ENCODE data around the gene PEX12. TPM values are rescaled to one million over a fixed set of nuclear protein-coding genes. Genes with fewer than 3 reads are reported as not detected.
A peak's percentile ranks its signal among the peaks of the same experiment; 100 is the strongest.

PEX12 gene
- total RNA-seq, 4 donors from 2014 or later: 0.75 to 5.2 (median 3.0) TPM; not detected in 1

- TF ChIP-seq EP300 (IDR thresholded peaks at IDR 0.05; ENCODE audit: low read depth) (no peak), POLR2AphosphoS5 (IDR thresholded peaks at IDR 0.05) (no peak), CTCF (IDR thresholded peaks at IDR 0.05) (no peak), POLR2A (IDR thresholded peaks at IDR 0.05) (no peak)
- in situ Hi-C loops (cut with MboI; ENCODE audit: low pct_ligation_motif_present in 1 of 4, low pct_unique_long_range_greater_than_20kb in 1 of 4, low sequenced_read_pairs in 3 of 4): no loop called here
- intact Hi-C loops (cut with DNase I; ENCODE audit: low total_unique reads): no loop called here
- Histone ChIP-seq H3K9me3 (no peaks in the 10 kb centered on the region), H3K36me3 (no peaks in the 10 kb centered on the region), H3K27ac (no peak within 1 kb of the TSS), H3K27me3 (peaks cover 29% of the 10 kb centered on the region), H3K4me3 (no peak within 1 kb of the TSS), H3K4me1 (no peaks in the 10 kb centered on the region)
- WGBS, 2 donors (ENCODE audit: low coverage in 1 of 2): 53 to 59% methylated on average over 3 of the region's 3 CpGs
- no peak for DNase-seq
These were observed 17.7 kb downstream of the PEX12 start, which contains the start of gene SLFN14 for GRCh38 chr17:35560703-35561102. Gene SLFN14, minus strand, starts transcription at chr17:35560819. Its CDS starts 2,757 bp downstream, at chr17:35558062.

- Histone ChIP-seq H3K4me3 (no peak overlapping the region), H3K4me1 (no peaks in the 10 kb centered on the region), H3K27me3 (peaks cover 29% of the 10 kb centered on the region), H3K36me3 (no peaks in the 10 kb centered on the region), H3K9me3 (no peaks in the 10 kb centered on the region), H3K27ac (no peak overlapping the region)
- in situ Hi-C loops (cut with MboI; ENCODE audit: low pct_ligation_motif_present in 1 of 4, low pct_unique_long_range_greater_than_20kb in 1 of 4, low sequenced_read_pairs in 3 of 4): no loop called here
- TF ChIP-seq POLR2A (IDR thresholded peaks at IDR 0.05): no peak
- TF ChIP-seq EP300 (IDR thresholded peaks at IDR 0.05; ENCODE audit: low read depth): no peak
- TF ChIP-seq CTCF (IDR thresholded peaks at IDR 0.05): no peak
- TF ChIP-seq POLR2AphosphoS5 (IDR thresholded peaks at IDR 0.05): no peak
- 50 to 60% methylated on average over 1 to 2 of the region's 2 CpGs for WGBS, 2 donors (ENCODE audit: low coverage in 1 of 2)
- no peak for DNase-seq
- intact Hi-C loops (cut with DNase I; ENCODE audit: low total_unique reads): no loop called here
These were observed 18.7 kb downstream of the PEX12 start for GRCh38 chr17:35559495-35560210.

- 78 to 85% methylated on average over 1 to 3 of the region's 3 CpGs for WGBS, 2 donors (ENCODE audit: low coverage in 1 of 2)
These were observed 21.0 kb downstream of the PEX12 start for GRCh38 chr17:35557353-35557752.

GRCh38 chr17:35555691-35556090 is 22.7 kb downstream of the PEX12 start:
- no peak overlapping the region for H3K4me3 ChIP-seq
- in situ Hi-C loops (cut with MboI; ENCODE audit: low pct_ligation_motif_present in 1 of 4, low pct_unique_long_range_greater_than_20kb in 1 of 4, low sequenced_read_pairs in 3 of 4) (no loop called here), intact Hi-C loops (cut with DNase I; ENCODE audit: low total_unique reads) (no loop called here)
- no peaks in the 10 kb centered on the region for H3K4me1 ChIP-seq
- H3K36me3 ChIP-seq: no peaks in the 10 kb centered on the region
- WGBS, 2 donors (ENCODE audit: low coverage in 1 of 2): 74 to 83% methylated on average over 5 of the region's 5 CpGs
- TF ChIP-seq POLR2A (IDR thresholded peaks at IDR 0.05) (no peak), POLR2AphosphoS5 (IDR thresholded peaks at IDR 0.05) (no peak), EP300 (IDR thresholded peaks at IDR 0.05; ENCODE audit: low read depth) (no peak), CTCF (IDR thresholded peaks at IDR 0.05) (peak in 2 of 5 experiments; percentile 6 to 10)
- no peaks in the 10 kb centered on the region for H3K9me3 ChIP-seq
- DNase-seq: no peak
- no peak overlapping the region for H3K27ac ChIP-seq
- peaks cover 46% of the 10 kb centered on the region for H3K27me3 ChIP-seq

More at GRCh38 chr17:35557353-35557752, 21.0 kb downstream of the PEX12 start:
- Histone ChIP-seq H3K4me3 (no peak overlapping the region), H3K4me1 (no peaks in the 10 kb centered on the region), H3K27ac (no peak overlapping the region), H3K36me3 (no peaks in the 10 kb centered on the region), H3K27me3 (peaks cover 38% of the 10 kb centered on the region), H3K9me3 (no peaks in the 10 kb centered on the region)
- intact Hi-C loops (cut with DNase I; ENCODE audit: low total_unique reads): no loop called here
- in situ Hi-C loops (cut with MboI; ENCODE audit: low pct_ligation_motif_present in 1 of 4, low pct_unique_long_range_greater_than_20kb in 1 of 4, low sequenced_read_pairs in 3 of 4): no loop called here
- no peak for DNase-seq
- TF ChIP-seq POLR2AphosphoS5 (IDR thresholded peaks at IDR 0.05): no peak
